Neural cell (in vitro differentiated cells): ENCODE results near the gene CDC42EP5. TPM values are rescaled to one million over a fixed set of nuclear protein-coding genes. Genes with fewer than 3 reads are reported as not detected.
"Not testable (repeated sequence)": the region's sequence is repeated elsewhere in the genome, so short reads cannot be mapped to it uniquely, and the experiment has no call there.

ENCODE experiments used
- H2AFZ ChIP-seq: fragments of 200-600, 300-800 bp; sonication (generic), shearing (Covaris generic); 2 replicates; pipeline ENCODE4 v1.6.0; 2014; ENCODE audit warnings: low read depth, mild to moderate bottlenecking, antibody characterized with exemption, low read length, moderate library complexity
- H3F3A ChIP-seq: fragments of 200-600 bp; shearing (Covaris generic); 2 replicates; pipeline ENCODE4 v1.6.1; 2016; ENCODE audit warnings: mild to moderate bottlenecking, moderate library complexity, mixed read lengths, antibody characterized with exemption, low read length; ENCODE audit not compliant: insufficient read depth, poor library complexity, severe bottlenecking
- H3K27ac ChIP-seq: fragments of 200-600, 300-800 bp; sonication (generic), shearing (Covaris generic); 2 replicates; pipeline ENCODE4 v1.5.1; 2014; ENCODE audit warnings: mild to moderate bottlenecking, low read length, moderate library complexity
- H3K27me3 ChIP-seq: fragments of 300-800, 200-600 bp; sonication (generic), shearing (Covaris generic); 2 replicates; pipeline ENCODE4 v1.6.0; 2014; ENCODE audit warnings: mild to moderate bottlenecking, low read depth, low read length, moderate library complexity; ENCODE audit not compliant: insufficient read depth
- H3K36me3 ChIP-seq: fragments of 300-800, 200-600 bp; sonication (generic), shearing (Covaris generic); 2 replicates; pipeline ENCODE4 v1.5.1; 2014; ENCODE audit warnings: mild to moderate bottlenecking, antibody characterized with exemption, low read length, moderate library complexity; ENCODE audit not compliant: insufficient read depth
- H3K4me2 ChIP-seq: fragments of 300-800, 200-600 bp; sonication (generic), shearing (Covaris generic); 2 replicates; pipeline ENCODE4 v1.6.0; 2014; ENCODE audit warnings: mild to moderate bottlenecking, low read length
- H3K4me3 ChIP-seq: fragments of 300-800, 200-600 bp; sonication (generic), shearing (Covaris generic); 2 replicates; pipeline ENCODE4 v1.5.1; 2014; ENCODE audit warnings: mild to moderate bottlenecking, low read length, moderate library complexity
- H3K79me2 ChIP-seq: fragments of 200-600 bp; shearing (Covaris generic); replicated peaks from 2 replicates; pipeline ENCODE4 v1.6.0; 2014; ENCODE audit warnings: mild to moderate bottlenecking, low read length, moderate library complexity; ENCODE audit not compliant: insufficient read depth
- H3K9ac ChIP-seq: fragments of 300-800, 200-600 bp; sonication (generic), shearing (Covaris generic); 2 replicates; pipeline ENCODE4 v1.6.1; 2016; ENCODE audit warnings: mild to moderate bottlenecking, low read length, mixed read lengths
- H3K9me2 ChIP-seq: fragments of 200-600 bp; shearing (Covaris generic); 2 replicates; pipeline ENCODE4 v1.6.1; 2016; ENCODE audit warnings: mild to moderate bottlenecking, low read length, mixed read lengths; ENCODE audit not compliant: insufficient read depth
- H3K9me3 ChIP-seq: fragments of 200-600, 300-800 bp; sonication (generic), shearing (Covaris generic); 2 replicates; pipeline ENCODE4 v1.6.1; 2016; ENCODE audit warnings: mild to moderate bottlenecking, mixed run types, low read length, moderate library complexity, mixed read lengths
- H4K20me1 ChIP-seq: fragments of 200-600 bp; shearing (Covaris generic); 2 replicates; pipeline ENCODE4 v1.6.1; 2016; ENCODE audit warnings: mild to moderate bottlenecking, mixed run types; ENCODE audit not compliant: insufficient read depth
- EP300 ChIP-seq: fragments of 450-650 bp; conservative IDR thresholded peaks from 2 replicates; pipeline ENCODE4 v1.6.1; 2014; ENCODE audit warnings: antibody characterized with exemption, mild to moderate bottlenecking, moderate library complexity; ENCODE audit not compliant: poor library complexity, severe bottlenecking
- EZH2 ChIP-seq: fragments of 200-600, 300-800 bp; shearing (Covaris generic), sonication (generic); IDR thresholded peaks from 2 replicates; pipeline ENCODE4 v1.6.1; 2014; ENCODE audit warnings: antibody characterized with exemption, low read length, borderline replicate concordance, mild to moderate bottlenecking; ENCODE audit not compliant: insufficient read depth, poor library complexity, severe bottlenecking
- MXI1 ChIP-seq: fragments of 450-650 bp; conservative IDR thresholded peaks from 2 replicates; pipeline ENCODE4 v1.6.1; 2014; ENCODE audit warnings: antibody characterized with exemption, mild to moderate bottlenecking; ENCODE audit not compliant: poor library complexity, severe bottlenecking
- POLR2AphosphoS5 ChIP-seq: IDR thresholded peaks from 2 replicates; pipeline ENCODE4 v1.6.1; 2012
- RAD21 ChIP-seq: fragments of 450-650 bp; conservative IDR thresholded peaks from 2 replicates; pipeline ENCODE4 v1.6.1; 2014; ENCODE audit warnings: antibody characterized with exemption, mild to moderate bottlenecking, moderate library complexity
- SMC3 ChIP-seq: fragments of 450-650 bp; conservative IDR thresholded peaks from 2 replicates; pipeline ENCODE4 v1.6.1; 2014; ENCODE audit warnings: antibody characterized with exemption, mild to moderate bottlenecking, moderate library complexity; ENCODE audit not compliant: poor library complexity
- TAF1 ChIP-seq: IDR thresholded peaks from 2 replicates; pipeline ENCODE4 v1.6.1; 2012; ENCODE audit warnings: low read depth
- polyA plus RNA-seq: library from polyadenylated mRNA; depleted of rRNA; stranded (reverse); fragments of >200 nt; gene quantifications from 2 replicates; pipeline ENCODE4 v1.2.3, GENCODE V29; 2014
- TF ChIP-seq, protein P1 (sequence below): fragments of 450-650 bp; IDR thresholded peaks from 2 replicates; pipeline ENCODE4 v1.5.1; 2014; ENCODE audit warnings: antibody characterized with exemption, mild to moderate bottlenecking, moderate library complexity; ENCODE audit not compliant: poor library complexity, severe bottlenecking
- TF ChIP-seq, protein P2 (sequence below): IDR thresholded peaks from 2 replicates; pipeline ENCODE4 v1.6.1; 2012; ENCODE audit warnings: borderline replicate concordance

CDC42EP5 gene
- polyA plus RNA-seq, 1 donor from 2014 or later, result not detected

DNA sequence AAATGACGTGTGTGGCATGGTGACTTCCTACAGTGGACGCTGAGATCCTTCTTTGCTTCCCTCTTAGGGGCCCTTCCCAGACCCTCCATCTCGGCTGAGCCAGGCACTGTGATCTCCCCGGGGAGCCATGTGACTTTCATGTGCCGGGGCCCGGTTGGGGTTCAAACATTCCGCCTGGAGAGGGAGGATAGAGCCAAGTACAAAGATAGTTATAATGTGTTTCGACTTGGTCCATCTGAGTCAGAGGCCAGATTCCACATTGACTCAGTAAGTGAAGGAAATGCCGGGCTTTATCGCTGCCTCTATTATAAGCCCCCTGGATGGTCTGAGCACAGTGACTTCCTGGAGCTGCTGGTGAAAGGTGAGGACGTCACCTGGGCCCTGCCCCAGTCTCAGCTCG is 34.7 kb upstream of the CDC42EP5 start:
- H3K27ac ChIP-seq, result no peak overlapping the region
- no peak overlapping the region for H3K9ac ChIP-seq
- no peaks in the 10 kb centered on the region for H3F3A ChIP-seq
- no peaks in the 10 kb centered on the region for H3K79me2 ChIP-seq
- H3K4me2 ChIP-seq, result no peak overlapping the region
- no peaks in the 10 kb centered on the region for H3K9me3 ChIP-seq
- no peak overlapping the region for H2AFZ ChIP-seq
- H3K36me3 ChIP-seq, result no peaks in the 10 kb centered on the region
- H4K20me1 ChIP-seq, result no peaks in the 10 kb centered on the region
- TF ChIP-seq, protein P1, sequence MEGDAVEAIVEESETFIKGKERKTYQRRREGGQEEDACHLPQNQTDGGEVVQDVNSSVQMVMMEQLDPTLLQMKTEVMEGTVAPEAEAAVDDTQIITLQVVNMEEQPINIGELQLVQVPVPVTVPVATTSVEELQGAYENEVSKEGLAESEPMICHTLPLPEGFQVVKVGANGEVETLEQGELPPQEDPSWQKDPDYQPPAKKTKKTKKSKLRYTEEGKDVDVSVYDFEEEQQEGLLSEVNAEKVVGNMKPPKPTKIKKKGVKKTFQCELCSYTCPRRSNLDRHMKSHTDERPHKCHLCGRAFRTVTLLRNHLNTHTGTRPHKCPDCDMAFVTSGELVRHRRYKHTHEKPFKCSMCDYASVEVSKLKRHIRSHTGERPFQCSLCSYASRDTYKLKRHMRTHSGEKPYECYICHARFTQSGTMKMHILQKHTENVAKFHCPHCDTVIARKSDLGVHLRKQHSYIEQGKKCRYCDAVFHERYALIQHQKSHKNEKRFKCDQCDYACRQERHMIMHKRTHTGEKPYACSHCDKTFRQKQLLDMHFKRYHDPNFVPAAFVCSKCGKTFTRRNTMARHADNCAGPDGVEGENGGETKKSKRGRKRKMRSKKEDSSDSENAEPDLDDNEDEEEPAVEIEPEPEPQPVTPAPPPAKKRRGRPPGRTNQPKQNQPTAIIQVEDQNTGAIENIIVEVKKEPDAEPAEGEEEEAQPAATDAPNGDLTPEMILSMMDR, result no peak
- TF ChIP-seq EZH2 (no peak), TAF1 (no peak), EP300 (no peak), POLR2AphosphoS5 (no peak), MXI1 (no peak), RAD21 (no peak), SMC3 (no peak)
- TF ChIP-seq, protein P2, sequence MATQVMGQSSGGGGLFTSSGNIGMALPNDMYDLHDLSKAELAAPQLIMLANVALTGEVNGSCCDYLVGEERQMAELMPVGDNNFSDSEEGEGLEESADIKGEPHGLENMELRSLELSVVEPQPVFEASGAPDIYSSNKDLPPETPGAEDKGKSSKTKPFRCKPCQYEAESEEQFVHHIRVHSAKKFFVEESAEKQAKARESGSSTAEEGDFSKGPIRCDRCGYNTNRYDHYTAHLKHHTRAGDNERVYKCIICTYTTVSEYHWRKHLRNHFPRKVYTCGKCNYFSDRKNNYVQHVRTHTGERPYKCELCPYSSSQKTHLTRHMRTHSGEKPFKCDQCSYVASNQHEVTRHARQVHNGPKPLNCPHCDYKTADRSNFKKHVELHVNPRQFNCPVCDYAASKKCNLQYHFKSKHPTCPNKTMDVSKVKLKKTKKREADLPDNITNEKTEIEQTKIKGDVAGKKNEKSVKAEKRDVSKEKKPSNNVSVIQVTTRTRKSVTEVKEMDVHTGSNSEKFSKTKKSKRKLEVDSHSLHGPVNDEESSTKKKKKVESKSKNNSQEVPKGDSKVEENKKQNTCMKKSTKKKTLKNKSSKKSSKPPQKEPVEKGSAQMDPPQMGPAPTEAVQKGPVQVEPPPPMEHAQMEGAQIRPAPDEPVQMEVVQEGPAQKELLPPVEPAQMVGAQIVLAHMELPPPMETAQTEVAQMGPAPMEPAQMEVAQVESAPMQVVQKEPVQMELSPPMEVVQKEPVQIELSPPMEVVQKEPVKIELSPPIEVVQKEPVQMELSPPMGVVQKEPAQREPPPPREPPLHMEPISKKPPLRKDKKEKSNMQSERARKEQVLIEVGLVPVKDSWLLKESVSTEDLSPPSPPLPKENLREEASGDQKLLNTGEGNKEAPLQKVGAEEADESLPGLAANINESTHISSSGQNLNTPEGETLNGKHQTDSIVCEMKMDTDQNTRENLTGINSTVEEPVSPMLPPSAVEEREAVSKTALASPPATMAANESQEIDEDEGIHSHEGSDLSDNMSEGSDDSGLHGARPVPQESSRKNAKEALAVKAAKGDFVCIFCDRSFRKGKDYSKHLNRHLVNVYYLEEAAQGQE, result no peak
- no peaks in the 10 kb centered on the region for H3K27me3 ChIP-seq
- no peak overlapping the region for H3K4me3 ChIP-seq
- no peaks in the 10 kb centered on the region for H3K9me2 ChIP-seq

DNA sequence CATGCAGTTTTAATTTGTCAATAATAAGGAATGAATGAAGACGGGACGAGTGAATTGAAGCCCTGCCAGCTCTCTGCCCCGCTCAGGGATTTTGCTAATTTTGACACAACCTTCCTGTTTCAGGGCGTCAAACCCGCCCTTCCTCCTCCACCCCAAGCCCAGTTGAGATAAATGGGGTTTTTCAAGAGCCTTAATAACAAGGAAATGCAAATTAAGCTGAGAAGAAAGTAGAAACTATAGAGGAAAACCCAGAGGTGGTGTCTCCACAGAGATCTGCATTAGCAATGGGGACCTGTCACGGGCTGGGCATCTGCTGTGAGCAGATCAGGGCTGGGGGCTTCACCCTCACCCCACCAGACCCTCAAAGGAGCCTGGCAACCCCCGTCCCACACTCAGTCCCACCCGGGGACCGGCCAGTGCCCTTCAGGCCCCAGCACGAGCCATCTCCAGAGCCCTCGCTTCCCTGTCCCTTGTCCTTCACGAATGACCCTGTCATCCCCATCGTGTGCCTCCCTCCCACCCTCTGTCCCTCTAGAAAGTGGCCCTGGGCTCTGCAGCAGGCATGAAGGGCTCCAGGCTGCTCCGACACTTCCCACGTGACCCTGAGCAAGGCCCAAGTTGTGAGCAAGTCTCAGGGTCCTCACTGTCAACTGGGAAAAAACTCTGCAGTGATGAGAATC is 34.1 kb upstream of the CDC42EP5 start:
- not testable (repeated sequence) for H3K9me3 ChIP-seq, H3K36me3 ChIP-seq, H4K20me1 ChIP-seq, H3K4me3 ChIP-seq, H3K9ac ChIP-seq, H3K27ac ChIP-seq, H3K27me3 ChIP-seq, H3F3A ChIP-seq, H3K79me2 ChIP-seq, H2AFZ ChIP-seq, H3K4me2 ChIP-seq, H3K9me2 ChIP-seq

DNA sequence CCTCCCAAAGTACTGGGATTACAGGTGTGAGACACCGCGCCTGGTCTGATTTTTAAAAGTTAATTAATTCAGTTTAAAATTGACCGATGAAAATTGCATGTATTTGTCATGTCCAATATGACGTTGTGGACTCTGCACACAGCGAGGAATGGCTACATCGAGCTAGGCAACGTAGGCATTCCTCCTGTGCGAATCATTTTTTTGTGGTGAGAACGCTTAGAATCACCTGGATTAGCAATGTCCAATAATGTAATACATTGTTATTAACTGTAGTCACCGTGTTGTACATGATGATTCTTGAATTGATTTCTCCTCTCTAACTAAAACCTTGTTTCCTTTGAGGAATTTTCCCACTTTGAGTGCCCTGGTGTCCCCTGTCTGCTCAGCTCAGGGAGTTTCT is 33.0 kb upstream of the CDC42EP5 start:
- Histone ChIP-seq H3K9me3 (no peaks in the 10 kb centered on the region), H3K36me3 (no peaks in the 10 kb centered on the region), H3K27ac (no peak overlapping the region), H3F3A (no peaks in the 10 kb centered on the region), H3K4me3 (no peak overlapping the region), H3K4me2 (no peak overlapping the region), H3K9ac (no peak overlapping the region), H3K9me2 (no peaks in the 10 kb centered on the region), H3K79me2 (no peaks in the 10 kb centered on the region), H2AFZ (no peak overlapping the region), H3K27me3 (no peaks in the 10 kb centered on the region), H4K20me1 (no peaks in the 10 kb centered on the region)
- no peak for TF ChIP-seq RAD21
- no peak for TF ChIP-seq EZH2
- TF ChIP-seq, protein P1, result no peak
- TF ChIP-seq EP300, result no peak
- TF ChIP-seq, protein P2, result no peak
- no peak for TF ChIP-seq MXI1
- no peak for TF ChIP-seq POLR2AphosphoS5
- TF ChIP-seq TAF1, result no peak
- TF ChIP-seq SMC3, result no peak
